Measurements from ENCODE around the gene ALOX5.

DNA sequence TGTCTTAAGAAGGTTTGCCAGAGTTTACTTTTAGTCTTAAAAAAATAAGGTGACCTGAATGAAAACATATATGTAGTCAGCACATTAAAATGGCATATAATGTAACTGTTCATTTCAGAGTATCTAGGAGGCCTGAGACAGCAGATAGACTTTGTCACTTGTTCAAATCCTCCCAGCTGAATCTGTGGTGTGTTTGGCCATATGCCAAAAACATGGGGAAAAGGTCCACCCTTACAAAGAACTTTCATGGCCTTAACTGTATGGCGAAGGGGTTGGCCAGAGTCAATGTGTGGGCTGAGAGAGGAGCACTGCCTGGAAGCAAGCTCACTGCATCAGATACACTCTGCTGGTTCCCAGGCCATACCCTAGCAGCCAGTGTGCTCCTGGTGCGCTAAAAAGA is 113.7 kb downstream of the ALOX5 start:
- TF ChIP-seq CTCF (IDR thresholded peaks at IDR 0.05) (no peak), POLR2A (IDR thresholded peaks at IDR 0.05) (no peak), POLR2AphosphoS5 (IDR thresholded peaks at IDR 0.05) (no peak)
